Subcutaneous abdominal adipose tissue (tissue), 5 donors: ENCODE results near the gene TCF4.

Source experiments
- H3K27ac ChIP-seq: one replicate; pipeline ENCODE4 v1.7.0; 2013; ENCODE audit warnings: low read depth, mild to moderate bottlenecking, inconsistent platforms, low read length, moderate library complexity
- H3K27me3 ChIP-seq, 5 donors: one replicate each; pipeline ENCODE4 v1.7.0; 2013; ENCODE audit warnings: low read length in 5 of 5, inconsistent platforms in 1 of 5; ENCODE audit not compliant: control insufficient read depth in 5 of 5, insufficient read depth in 4 of 5
- H3K36me3 ChIP-seq, 5 donors: one replicate each; pipeline ENCODE4 v1.7.0; 2013; ENCODE audit warnings: low read length in 5 of 5; ENCODE audit not compliant: control insufficient read depth in 5 of 5, insufficient read depth in 5 of 5
- H3K4me1 ChIP-seq, 5 donors: one replicate each; pipeline ENCODE4 v1.7.0; 2013; ENCODE audit warnings: low read length in 5 of 5, mild to moderate bottlenecking in 3 of 5, moderate library complexity in 1 of 5; ENCODE audit not compliant: control insufficient read depth in 5 of 5, insufficient read depth in 5 of 5
- H3K4me3 ChIP-seq, 5 donors: one replicate each; pipeline ENCODE4 v1.7.0; 2013; ENCODE audit warnings: low read length in 5 of 5, low read depth in 1 of 5
- H3K9ac ChIP-seq, 5 donors: one replicate each; pipeline ENCODE4 v1.7.0; 2013; ENCODE audit warnings: low read length in 5 of 5, mild to moderate bottlenecking in 4 of 5, moderate library complexity in 3 of 5
- H3K9me3 ChIP-seq, 5 donors: one replicate each; pipeline ENCODE4 v1.7.0; 2013; ENCODE audit warnings: low read length in 5 of 5; ENCODE audit not compliant: control insufficient read depth in 5 of 5
- donor health status: healthy.
- donor health status: healthy.
- donor health status: healthy.
- donor health status: healthy.
- donor health status: healthy.

TCF4 gene

GRCh38 chr18:55588111-55588869 is at the start of gene TCF4:
Gene TCF4, minus strand, starts transcription at chr18:55588192. Its CDS starts 1,076 bp downstream, at chr18:55587116.
- Histone ChIP-seq H3K27ac (peak within 1 kb of the TSS; percentile 87), H3K4me3 (peak within 1 kb of the TSS; percentile 65 to 91 (median 74)), H3K36me3 (no peaks in the 10 kb centered on the region), H3K9me3 (no peaks in the 10 kb centered on the region), H3K27me3 (no peaks in the 10 kb centered on the region), H3K4me1 (peaks cover 2 to 28% (median 24%) of the 10 kb centered on the region in 5 donors), H3K9ac (peak within 1 kb of the TSS; percentile 26 to 85 (median 70))

GRCh38 chr18:55637204-55637603 is 49.2 kb upstream of the TCF4 start:
- H3K9ac ChIP-seq = no peak overlapping the region
- no peak overlapping the region for H3K4me3 ChIP-seq
- H3K9me3 ChIP-seq = peaks cover 0 to 6% (median 2%) of the 10 kb centered on the region in 5 donors
- no peaks in the 10 kb centered on the region for H3K27me3 ChIP-seq
- H3K36me3 ChIP-seq = no peaks in the 10 kb centered on the region
- H3K4me1 ChIP-seq = no peaks in the 10 kb centered on the region
- H3K27ac ChIP-seq = no peak overlapping the region

GRCh38 chr18:55635439-55635838 is 47.4 kb upstream of the TCF4 start:
- Histone ChIP-seq H3K27me3 (no peaks in the 10 kb centered on the region), H3K9ac (no peak overlapping the region), H3K4me1 (no peaks in the 10 kb centered on the region), H3K4me3 (no peak overlapping the region), H3K36me3 (no peaks in the 10 kb centered on the region), H3K9me3 (no peaks in the 10 kb centered on the region), H3K27ac (no peak overlapping the region)

GRCh38 chr18:55634545-55634944 is 46.6 kb upstream of the TCF4 start:
- Histone ChIP-seq H3K4me3 (no peak overlapping the region), H3K36me3 (no peaks in the 10 kb centered on the region), H3K4me1 (no peaks in the 10 kb centered on the region), H3K9ac (no peak overlapping the region), H3K27ac (no peak overlapping the region), H3K27me3 (no peaks in the 10 kb centered on the region), H3K9me3 (no peaks in the 10 kb centered on the region)

GRCh38 chr18:55633032-55633431 is 45.0 kb upstream of the TCF4 start:
- Histone ChIP-seq H3K36me3 (no peaks in the 10 kb centered on the region), H3K4me1 (no peaks in the 10 kb centered on the region), H3K4me3 (no peak overlapping the region), H3K9ac (no peak overlapping the region), H3K27ac (no peak overlapping the region), H3K9me3 (no peaks in the 10 kb centered on the region), H3K27me3 (no peaks in the 10 kb centered on the region)

GRCh38 chr18:55629133-55629532 is 41.1 kb upstream of the TCF4 start:
- Histone ChIP-seq H3K4me3 (no peak overlapping the region), H3K4me1 (no peaks in the 10 kb centered on the region), H3K9me3 (no peaks in the 10 kb centered on the region), H3K9ac (no peak overlapping the region), H3K27me3 (no peaks in the 10 kb centered on the region), H3K36me3 (no peaks in the 10 kb centered on the region), H3K27ac (no peak overlapping the region)

GRCh38 chr18:55627007-55627406 is 39.0 kb upstream of the TCF4 start:
- Histone ChIP-seq H3K27ac (no peak overlapping the region), H3K4me1 (no peaks in the 10 kb centered on the region), H3K27me3 (no peaks in the 10 kb centered on the region), H3K36me3 (no peaks in the 10 kb centered on the region), H3K4me3 (no peak overlapping the region), H3K9ac (no peak overlapping the region), H3K9me3 (no peaks in the 10 kb centered on the region)

- Histone ChIP-seq H3K4me3 (no peak overlapping the region), H3K9ac (no peak overlapping the region), H3K36me3 (no peaks in the 10 kb centered on the region), H3K27ac (no peak overlapping the region), H3K27me3 (no peaks in the 10 kb centered on the region), H3K9me3 (no peaks in the 10 kb centered on the region), H3K4me1 (no peaks in the 10 kb centered on the region)
Measured at GRCh38 chr18:55625901-55626300, 37.9 kb upstream of the TCF4 start.

GRCh38 chr18:55623626-55624025 is 35.6 kb upstream of the TCF4 start:
- Histone ChIP-seq H3K27ac (no peak overlapping the region), H3K4me1 (no peaks in the 10 kb centered on the region), H3K9me3 (no peaks in the 10 kb centered on the region), H3K27me3 (no peaks in the 10 kb centered on the region), H3K9ac (no peak overlapping the region), H3K4me3 (no peak overlapping the region), H3K36me3 (no peaks in the 10 kb centered on the region)

GRCh38 chr18:55610506-55610905 is 22.5 kb upstream of the TCF4 start:
- Histone ChIP-seq H3K36me3 (no peaks in the 10 kb centered on the region), H3K27ac (no peak overlapping the region)

More at GRCh38 chr18:55610506-55610905, 22.5 kb upstream of the TCF4 start:
- no peaks in the 10 kb centered on the region for H3K27me3 ChIP-seq
- no peak overlapping the region for H3K9ac ChIP-seq
- H3K9me3 ChIP-seq = peaks cover 0 to 3% (median 2%) of the 10 kb centered on the region in 5 donors
- no peaks in the 10 kb centered on the region for H3K4me1 ChIP-seq
- no peak overlapping the region for H3K4me3 ChIP-seq
